NCI-H460 (cell line): Measurements from ENCODE around the gene FCN2. TPM values are rescaled to one million over a fixed set of nuclear protein-coding genes. Genes with fewer than 3 reads are reported as not detected.

ENCODE experiments used
- DNase-seq: peaks from one replicate; pipeline ENCODE4 v3.0.0-alpha.2; 2016; ENCODE audit warnings: low read depth; ENCODE audit errors: extremely low read depth
- total RNA-seq: library from RNA; depleted of rRNA; stranded (reverse); fragments of >200 nt; shearing (Covaris generic); gene quantifications from 2 replicates; pipeline ENCODE4 v1.2.3, GENCODE V29; 2014

Gene FCN2
- total RNA-seq, 1 experiment from 2014 or later, result not detected

- DNase-seq, result no peak
Measured at GRCh38 chr9:134886413-134886913, 5.9 kb downstream of the FCN2 start.

- DNase-seq, result no peak
Measured at GRCh38 chr9:134887219-134887618, 6.6 kb downstream of the FCN2 start.

GRCh38 chr9:134887686-134888602 lies 7.3 kb downstream of the FCN2 start:
- no peak for DNase-seq

- no peak for DNase-seq
Measured at GRCh38 chr9:134888603-134889190, 8.1 kb downstream of the FCN2 start.

GRCh38 chr9:134889386-134890154 lies 9.0 kb downstream of the FCN2 start:
- no peak for DNase-seq

GRCh38 chr9:134890155-134890495 lies 9.5 kb downstream of the FCN2 start:
- DNase-seq, result no peak

GRCh38 chr9:134891053-134891452 lies 10.4 kb downstream of the FCN2 start:
- no peak for DNase-seq

GRCh38 chr9:134891713-134892112 lies 11.1 kb downstream of the FCN2 start:
- DNase-seq, result no peak

GRCh38 chr9:134892221-134892620 lies 11.6 kb downstream of the FCN2 start:
- DNase-seq, result no peak

- no peak for DNase-seq
Measured at GRCh38 chr9:134892820-134893420, 12.3 kb downstream of the FCN2 start.

GRCh38 chr9:134894136-134894860 lies 13.7 kb downstream of the FCN2 start:
- no peak for DNase-seq

GRCh38 chr9:134895097-134895496 lies 14.5 kb downstream of the FCN2 start:
- no peak for DNase-seq

GRCh38 chr9:134895567-134895907 lies 14.9 kb downstream of the FCN2 start:
- DNase-seq, result no peak

- no peak for DNase-seq
Measured at GRCh38 chr9:134895908-134896833, 15.6 kb downstream of the FCN2 start.

- DNase-seq, result no peak
Measured at GRCh38 chr9:134896834-134897583, 16.4 kb downstream of the FCN2 start.

- DNase-seq, result no peak
Measured at GRCh38 chr9:134897584-134898170, 17.1 kb downstream of the FCN2 start.

- DNase-seq, result no peak
Measured at GRCh38 chr9:134898319-134898718, 17.7 kb downstream of the FCN2 start.

- DNase-seq, result no peak
Measured at GRCh38 chr9:134899168-134899567, 18.6 kb downstream of the FCN2 start.
